ENCODE data around the gene PNPLA3. TPM values are rescaled to one million over a fixed set of nuclear protein-coding genes. Genes with fewer than 3 reads are reported as not detected.

PNPLA3 gene
- total RNA-seq, 2 donors from 2014 or later = 0.16 TPM; not detected in 1

GRCh38 chr22:43884600-43885318 lies 38.8 kb upstream of the PNPLA3 start:
- peak; percentile 74 to 86 for TF ChIP-seq CTCF (IDR thresholded peaks at IDR 0.05)
- no peaks in the 10 kb centered on the region for H3K27me3 ChIP-seq
- peak; percentile 67 for DNase-seq (ENCODE audit: low spot score)

GRCh38 chr22:43885319-43885671 lies 38.3 kb upstream of the PNPLA3 start:
- no peak for DNase-seq (ENCODE audit: low spot score)
- TF ChIP-seq CTCF (IDR thresholded peaks at IDR 0.05) = peak in 1 of 2 donors; percentile 24
- Histone ChIP-seq H3K4me3 (no peak overlapping the region), H3K4me1 (no peaks in the 10 kb centered on the region), H3K27me3 (peaks cover 0 to under 1% of the 10 kb centered on the region in 2 donors), H3K9me3 (no peaks in the 10 kb centered on the region), H3K27ac (no peak overlapping the region), H3K36me3 (no peaks in the 10 kb centered on the region)

More at GRCh38 chr22:43884600-43885318, 38.8 kb upstream of the PNPLA3 start:
- no peak overlapping the region for H3K27ac ChIP-seq
- no peaks in the 10 kb centered on the region for H3K36me3 ChIP-seq
- no peaks in the 10 kb centered on the region for H3K4me1 ChIP-seq
- H3K9me3 ChIP-seq = no peaks in the 10 kb centered on the region
- H3K4me3 ChIP-seq = no peak overlapping the region

GRCh38 chr22:43885786-43886185 lies 37.8 kb upstream of the PNPLA3 start:
- Histone ChIP-seq H3K27ac (no peak overlapping the region), H3K36me3 (no peaks in the 10 kb centered on the region), H3K27me3 (peaks cover 0 to 5% of the 10 kb centered on the region in 2 donors), H3K4me1 (no peaks in the 10 kb centered on the region), H3K4me3 (no peak overlapping the region), H3K9me3 (no peaks in the 10 kb centered on the region)
- no peak for TF ChIP-seq CTCF (IDR thresholded peaks at IDR 0.05)
- DNase-seq (ENCODE audit: low spot score) = no peak

GRCh38 chr22:43886231-43886630 lies 37.4 kb upstream of the PNPLA3 start:
- peaks cover 0 to 3% of the 10 kb centered on the region in 2 donors for H3K4me1 ChIP-seq
- peaks cover 3 to 10% of the 10 kb centered on the region in 2 donors for H3K27me3 ChIP-seq
- no peaks in the 10 kb centered on the region for H3K36me3 ChIP-seq
- H3K4me3 ChIP-seq = no peak overlapping the region
- H3K9me3 ChIP-seq = no peaks in the 10 kb centered on the region
- TF ChIP-seq CTCF (IDR thresholded peaks at IDR 0.05) = no peak
- no peak for DNase-seq (ENCODE audit: low spot score)
- no peak overlapping the region for H3K27ac ChIP-seq

GRCh38 chr22:43887391-43887790 lies 36.2 kb upstream of the PNPLA3 start:
- no peak overlapping the region for H3K4me3 ChIP-seq
- TF ChIP-seq CTCF (IDR thresholded peaks at IDR 0.05) = no peak
- peaks cover 12 to 13% of the 10 kb centered on the region in 2 donors for H3K27me3 ChIP-seq
- no peaks in the 10 kb centered on the region for H3K36me3 ChIP-seq
- no peak for DNase-seq (ENCODE audit: low spot score)
- H3K27ac ChIP-seq = no peak overlapping the region
- no peaks in the 10 kb centered on the region for H3K9me3 ChIP-seq
- peaks cover 0 to 12% of the 10 kb centered on the region in 2 donors for H3K4me1 ChIP-seq

GRCh38 chr22:43888740-43889139 lies 34.9 kb upstream of the PNPLA3 start:
- Histone ChIP-seq H3K4me3 (no peak overlapping the region), H3K27me3 (peaks cover 12 to 13% of the 10 kb centered on the region in 2 donors), H3K36me3 (no peaks in the 10 kb centered on the region), H3K27ac (no peak overlapping the region), H3K9me3 (no peaks in the 10 kb centered on the region), H3K4me1 (peaks cover 0 to 12% of the 10 kb centered on the region in 2 donors)
- no peak for TF ChIP-seq CTCF (IDR thresholded peaks at IDR 0.05)
- no peak for DNase-seq (ENCODE audit: low spot score)
